Suprapubic skin (tissue), 4 donors: Measurements from ENCODE around the gene SYNDIG1.

Source experiments
- CTCF ChIP-seq, 2 donors: fragments of 200-600 bp in 1 of 2; fragments of 450-650 bp in 1 of 2; sonication (generic) in 1 of 2; IDR thresholded peaks; one replicate each; pipeline ENCODE4 v1.5.1; 2016 to 2019; ENCODE audit warnings: antibody characterized with exemption in 2 of 2, mild to moderate bottlenecking in 1 of 2, moderate library complexity in 1 of 2
- EP300 ChIP-seq: sonication (generic); formaldehyde crosslinking; IDR thresholded peaks from one replicate; pipeline ENCODE4 v1.6.1; 2017; ENCODE audit warnings: antibody characterized with exemption
- POLR2A ChIP-seq, 2 donors: fragments of 450-650 bp; IDR thresholded peaks; one replicate each; pipeline ENCODE4 v1.6.1; 2017; ENCODE audit warnings: antibody characterized with exemption in 2 of 2, mild to moderate bottlenecking in 2 of 2, moderate library complexity in 2 of 2
- POLR2AphosphoS5 ChIP-seq, 3 donors: sonication (generic); formaldehyde crosslinking; IDR thresholded peaks; one replicate each; pipeline ENCODE4 v1.6.1; 2017; ENCODE audit warnings: antibody characterized with exemption in 3 of 3

- TF ChIP-seq EP300: no peak
- no peak for TF ChIP-seq CTCF (IDR thresholded peaks at IDR 0.05)
- no peak for TF ChIP-seq POLR2A (IDR thresholded peaks at IDR 0.05)
- no peak for TF ChIP-seq POLR2AphosphoS5 (IDR thresholded peaks at IDR 0.05)
These were observed 113.9 kb downstream of the SYNDIG1 start for GRCh38 chr20:24583169-24583792.
